Measurements from ENCODE around the gene ARHGAP1.

DNA sequence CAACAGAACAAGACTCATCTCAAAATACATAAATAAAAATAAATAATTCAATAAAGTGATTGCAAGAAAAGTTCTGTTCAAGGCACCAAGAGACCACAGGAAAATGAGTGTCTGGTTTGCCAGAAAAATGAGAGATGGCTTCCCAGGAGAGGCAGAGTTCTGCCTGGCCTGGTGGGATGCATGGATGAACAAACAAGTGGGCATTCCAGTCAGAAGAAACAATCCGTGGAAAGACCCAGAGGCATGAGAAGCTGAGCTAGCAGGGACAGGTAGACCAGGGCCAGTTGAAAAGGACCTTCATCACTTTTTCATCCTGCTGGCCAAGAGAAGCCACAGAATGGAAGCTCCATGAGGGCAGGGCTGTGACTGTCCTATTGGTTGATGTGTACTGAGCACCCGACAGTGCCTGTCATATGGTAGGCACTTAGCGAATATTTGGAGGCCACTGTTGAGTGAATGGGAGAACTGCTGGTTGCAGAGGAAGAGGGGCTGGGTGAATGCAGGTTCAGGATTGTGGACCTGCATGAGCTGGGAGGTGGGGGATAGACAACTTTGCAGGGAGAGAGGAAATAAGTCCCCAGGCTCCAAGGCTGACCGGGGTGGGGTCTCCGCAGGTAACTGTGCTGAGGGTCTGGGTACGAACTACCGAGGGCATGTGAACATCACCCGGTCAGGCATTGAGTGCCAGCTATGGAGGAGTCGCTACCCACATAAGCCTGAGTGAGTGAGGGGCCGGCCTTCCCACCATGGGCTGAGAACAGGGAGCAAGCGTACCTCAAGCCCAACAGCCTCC, 22.3 kb upstream of the ARHGAP1 start:
- TF ChIP-seq, protein P1, sequence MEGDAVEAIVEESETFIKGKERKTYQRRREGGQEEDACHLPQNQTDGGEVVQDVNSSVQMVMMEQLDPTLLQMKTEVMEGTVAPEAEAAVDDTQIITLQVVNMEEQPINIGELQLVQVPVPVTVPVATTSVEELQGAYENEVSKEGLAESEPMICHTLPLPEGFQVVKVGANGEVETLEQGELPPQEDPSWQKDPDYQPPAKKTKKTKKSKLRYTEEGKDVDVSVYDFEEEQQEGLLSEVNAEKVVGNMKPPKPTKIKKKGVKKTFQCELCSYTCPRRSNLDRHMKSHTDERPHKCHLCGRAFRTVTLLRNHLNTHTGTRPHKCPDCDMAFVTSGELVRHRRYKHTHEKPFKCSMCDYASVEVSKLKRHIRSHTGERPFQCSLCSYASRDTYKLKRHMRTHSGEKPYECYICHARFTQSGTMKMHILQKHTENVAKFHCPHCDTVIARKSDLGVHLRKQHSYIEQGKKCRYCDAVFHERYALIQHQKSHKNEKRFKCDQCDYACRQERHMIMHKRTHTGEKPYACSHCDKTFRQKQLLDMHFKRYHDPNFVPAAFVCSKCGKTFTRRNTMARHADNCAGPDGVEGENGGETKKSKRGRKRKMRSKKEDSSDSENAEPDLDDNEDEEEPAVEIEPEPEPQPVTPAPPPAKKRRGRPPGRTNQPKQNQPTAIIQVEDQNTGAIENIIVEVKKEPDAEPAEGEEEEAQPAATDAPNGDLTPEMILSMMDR (IDR thresholded peaks at IDR 0.05; ENCODE audit: extremely low read depth in 1 of 2, insufficient read depth in 1 of 2, low read depth in 1 of 2, low read length in 2 of 2) = no peak
- TF ChIP-seq POLR2A (IDR thresholded peaks at IDR 0.05; ENCODE audit: low read depth, low read length) (no peak), EZH2 (IDR thresholded peaks at IDR 0.05; ENCODE audit: borderline replicate concordance, low read depth, low read length, severe bottlenecking) (no peak), MYC (IDR thresholded peaks at IDR 0.05; ENCODE audit: low read depth, low read length) (no peak), MAX (IDR thresholded peaks at IDR 0.05; ENCODE audit: insufficient read depth, insufficient read length) (no peak), POLR2AphosphoS5 (IDR thresholded peaks at IDR 0.05; ENCODE audit: insufficient read depth, low read depth, low read length) (no peak), JUN (IDR thresholded peaks at IDR 0.05; ENCODE audit: borderline replicate concordance, insufficient read depth, insufficient read length, low read depth) (no peak)
